HG03095 (cell line): Measurements from ENCODE around the gene KCNJ12.
"Not testable (repeated sequence)": the region's sequence is repeated elsewhere in the genome, so short reads cannot be mapped to it uniquely, and the experiment has no call there.

Source experiments
- ATAC-seq: cut with Tn5 transposase; IDR thresholded peaks from one replicate; pipeline ENCODE4 v1.9.1; 2021; ENCODE audit warnings: moderate library complexity; ENCODE audit not compliant: unreplicated experiment

KCNJ12 gene

DNA sequence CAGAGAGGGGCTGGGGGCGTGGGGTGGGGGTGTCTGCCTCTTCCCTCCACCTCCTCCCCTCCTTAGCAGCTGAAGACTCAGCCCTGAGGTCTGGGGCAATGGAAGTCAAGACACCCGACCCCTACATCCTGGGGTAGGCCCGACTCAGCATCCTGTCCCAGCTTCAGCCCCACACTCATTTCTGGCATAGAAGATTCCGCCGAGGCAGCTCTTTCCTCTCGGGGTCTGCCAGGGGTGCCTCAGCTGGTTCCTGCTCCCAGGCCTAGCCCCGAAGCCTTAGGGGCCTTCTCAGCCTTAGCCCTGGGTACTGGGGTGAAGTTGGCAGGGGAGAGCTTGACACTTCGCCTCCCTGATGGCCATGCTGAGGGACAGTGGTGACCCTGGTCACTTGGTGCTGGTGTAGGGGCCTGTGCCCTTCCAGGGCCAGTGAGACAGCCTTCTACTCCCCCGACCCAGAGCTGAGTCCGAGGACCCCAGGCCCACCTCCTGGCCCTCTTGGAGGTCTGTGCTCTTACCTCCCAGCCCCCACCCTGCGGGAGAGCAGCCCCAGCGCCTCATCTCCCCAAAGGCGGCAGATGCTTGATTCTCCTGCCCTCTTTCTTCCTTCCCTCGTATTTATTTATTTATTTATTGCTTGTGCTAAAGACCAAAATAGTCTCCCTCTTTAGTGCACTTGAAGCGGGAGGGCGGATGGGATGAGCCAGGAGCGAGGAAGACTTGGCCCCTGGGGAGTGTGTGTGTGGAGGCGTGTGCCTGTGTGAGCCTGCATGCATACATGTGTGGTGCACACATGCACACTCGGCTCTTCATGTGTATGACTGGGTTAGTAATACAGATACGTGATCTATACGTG is 42.5 kb downstream of the KCNJ12 start:
- ATAC-seq = no peak

DNA sequence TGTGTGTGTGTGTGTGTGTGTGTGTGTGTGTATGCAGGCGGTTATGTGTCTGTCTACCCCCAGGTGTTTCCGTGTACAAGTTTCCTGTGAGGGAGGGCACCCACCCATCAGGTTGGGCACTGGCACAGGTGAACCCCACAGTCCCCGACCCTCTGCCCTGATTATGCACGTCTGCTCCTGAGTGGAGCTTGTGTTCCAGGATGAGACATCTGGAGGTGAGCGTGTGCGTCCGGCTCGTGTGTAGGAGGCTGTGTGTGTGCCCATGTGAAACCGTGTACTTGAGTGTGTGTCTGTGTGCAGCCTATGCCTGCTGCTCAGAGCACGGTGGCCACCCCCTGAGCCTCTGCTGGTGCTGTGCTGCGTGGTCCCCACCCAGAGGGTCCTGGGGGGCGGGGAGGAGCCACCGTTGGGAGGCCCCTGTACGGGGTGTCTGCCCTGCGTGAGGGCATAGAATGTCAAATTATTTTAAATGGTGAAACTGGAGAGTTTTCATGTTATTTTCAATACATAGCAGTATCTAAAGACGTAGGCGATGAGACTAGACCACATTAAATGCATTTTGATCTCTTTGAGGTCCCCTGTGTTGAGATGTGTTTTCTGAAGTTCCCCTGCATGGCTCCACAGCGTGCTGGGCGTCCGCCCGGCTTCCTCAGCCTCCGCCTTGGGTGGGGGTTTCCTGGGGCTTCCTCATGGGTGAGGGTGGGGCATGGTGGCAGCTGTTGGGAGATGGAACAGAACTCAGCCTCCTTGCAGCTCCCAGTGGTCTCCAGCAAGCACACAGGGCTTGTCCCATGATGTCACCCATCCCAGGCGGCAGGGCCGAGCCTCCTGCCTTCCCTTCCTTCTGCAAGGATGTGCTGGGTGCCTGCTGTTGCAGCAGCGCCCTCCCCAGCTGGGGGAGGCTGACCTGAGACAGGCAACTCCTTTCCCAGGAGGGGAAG is 43.4 kb downstream of the KCNJ12 start:
- no peak for ATAC-seq

DNA sequence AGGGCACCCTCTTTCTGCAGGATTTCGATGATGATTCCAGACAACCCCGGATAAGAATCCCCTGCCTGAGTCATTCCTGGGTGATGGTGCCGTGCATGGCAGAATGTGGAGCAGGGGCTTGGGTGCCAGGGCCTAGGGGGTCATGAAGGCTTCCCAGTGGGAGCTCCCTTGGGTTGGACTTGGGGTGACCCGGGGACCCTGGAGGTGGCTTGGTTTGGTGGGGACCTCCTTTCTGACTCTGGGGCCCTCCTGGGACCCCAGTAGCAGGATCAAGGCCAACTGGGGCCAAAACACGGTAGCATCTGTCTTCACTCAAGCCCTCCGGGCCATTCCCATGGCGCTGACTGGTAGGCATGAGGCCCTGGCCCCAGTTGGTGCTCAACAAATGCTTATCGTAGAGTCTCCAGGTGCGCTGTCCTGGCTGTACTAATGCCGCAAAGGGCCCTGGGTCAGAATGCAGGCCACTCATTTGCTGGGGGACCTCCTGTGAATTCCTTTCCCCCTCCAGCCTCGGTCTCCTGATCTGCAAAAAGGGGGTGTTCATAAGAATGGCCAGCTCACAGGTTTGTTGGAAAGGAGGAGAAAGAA is 44.4 kb downstream of the KCNJ12 start:
- not testable (repeated sequence) for ATAC-seq

DNA sequence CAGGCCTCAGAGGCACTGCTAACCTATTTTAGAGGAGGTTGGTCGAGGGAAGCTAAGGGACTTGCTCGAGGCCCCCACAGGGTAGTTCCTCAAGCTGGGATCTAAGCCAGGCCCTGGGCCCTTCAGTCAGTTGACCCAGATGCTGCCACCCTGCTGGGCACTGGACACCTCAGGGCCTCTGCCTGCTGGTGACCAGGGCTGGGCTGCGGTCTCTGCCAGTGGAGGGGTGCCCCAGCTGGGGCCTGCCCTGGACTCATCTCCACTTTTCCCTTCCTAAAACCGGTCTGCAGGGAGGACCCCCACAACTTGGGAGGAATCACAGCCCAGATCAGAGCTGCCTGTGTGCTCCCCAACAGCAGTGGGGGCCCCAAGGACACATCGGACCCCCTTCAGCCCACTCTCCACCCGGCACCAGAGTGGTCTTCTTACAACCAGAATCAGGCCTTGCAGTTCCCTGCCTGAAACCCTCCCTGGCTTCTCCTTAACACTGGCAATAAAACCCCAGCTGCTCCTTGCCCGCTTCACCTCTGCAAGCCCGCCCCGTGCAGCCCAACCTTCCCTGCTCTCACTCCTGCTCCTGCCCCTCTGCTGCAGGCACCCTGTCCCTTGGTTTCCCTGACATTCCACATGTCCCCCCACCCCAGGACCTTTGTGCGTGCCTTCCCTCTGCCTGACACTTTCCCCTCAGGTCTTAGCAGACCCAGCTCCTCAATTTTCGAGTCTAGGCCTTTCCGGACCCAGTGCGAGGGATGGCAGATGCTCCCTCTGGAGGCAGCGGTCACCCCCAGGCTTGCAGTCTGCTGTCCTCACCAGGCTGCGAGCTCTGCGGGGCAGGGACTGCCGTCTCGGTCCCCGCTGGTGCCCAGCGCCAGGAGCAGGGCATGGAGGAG is 45.5 kb downstream of the KCNJ12 start:
- ATAC-seq = not testable (repeated sequence)

DNA sequence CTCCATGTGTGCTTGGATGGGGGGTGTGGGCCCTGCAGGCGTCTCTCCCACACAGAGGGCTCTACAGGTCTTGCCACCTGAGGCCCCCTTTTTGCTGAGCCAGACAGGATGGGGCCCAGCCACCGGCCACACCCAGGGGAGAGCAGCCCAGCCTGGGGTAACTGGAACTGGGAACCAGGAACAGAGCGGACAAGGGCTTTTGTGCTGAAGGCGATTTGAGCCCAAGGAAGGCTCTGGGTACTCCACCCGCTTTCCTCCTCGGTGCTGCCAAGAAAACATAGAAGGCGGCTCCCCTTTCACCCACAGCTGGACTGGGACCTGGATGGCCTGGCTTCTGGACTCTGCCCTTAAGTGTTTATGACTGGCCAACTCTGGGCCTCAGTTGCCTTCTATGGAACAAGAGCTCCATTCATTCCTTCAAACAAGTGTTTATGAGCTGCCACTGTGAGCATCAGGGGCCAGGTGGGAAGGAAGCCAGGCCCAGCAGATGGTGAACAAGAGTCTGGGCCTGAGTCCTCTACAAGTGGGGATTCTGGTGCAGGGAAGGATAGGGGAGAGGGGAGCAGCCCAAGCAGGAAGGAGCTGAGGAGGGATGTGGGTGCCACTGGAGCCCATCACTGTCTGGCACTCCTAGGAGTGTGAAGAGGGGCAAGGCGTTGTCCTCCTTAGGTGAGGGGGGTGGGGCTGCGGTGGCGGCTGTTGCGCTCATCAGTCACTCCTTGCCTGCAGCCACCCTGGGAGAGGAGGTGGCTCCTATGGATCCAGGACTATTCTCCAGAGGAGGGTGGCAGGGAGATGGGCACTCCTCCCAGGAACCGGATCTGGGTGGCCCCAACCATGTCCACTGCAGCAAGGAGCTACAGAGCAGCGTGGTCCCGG is 46.4 kb downstream of the KCNJ12 start:
- ATAC-seq = not testable (repeated sequence)

DNA sequence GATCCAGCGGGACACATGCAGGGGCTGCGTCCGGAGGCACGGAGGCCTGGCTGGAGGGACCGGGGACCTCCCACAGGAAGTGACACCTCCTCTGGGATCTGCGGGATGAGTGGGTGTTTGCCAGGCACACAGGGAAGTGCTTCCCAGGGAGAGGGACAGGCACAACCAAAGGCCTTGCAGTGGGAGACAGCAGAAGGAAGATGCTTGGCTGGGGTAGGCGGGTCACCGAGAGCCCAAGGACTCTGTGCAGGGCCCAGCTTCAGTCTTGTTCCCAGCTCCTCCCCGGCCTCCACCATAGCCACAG is 47.0 kb downstream of the KCNJ12 start:
- ATAC-seq = not testable (repeated sequence)

DNA sequence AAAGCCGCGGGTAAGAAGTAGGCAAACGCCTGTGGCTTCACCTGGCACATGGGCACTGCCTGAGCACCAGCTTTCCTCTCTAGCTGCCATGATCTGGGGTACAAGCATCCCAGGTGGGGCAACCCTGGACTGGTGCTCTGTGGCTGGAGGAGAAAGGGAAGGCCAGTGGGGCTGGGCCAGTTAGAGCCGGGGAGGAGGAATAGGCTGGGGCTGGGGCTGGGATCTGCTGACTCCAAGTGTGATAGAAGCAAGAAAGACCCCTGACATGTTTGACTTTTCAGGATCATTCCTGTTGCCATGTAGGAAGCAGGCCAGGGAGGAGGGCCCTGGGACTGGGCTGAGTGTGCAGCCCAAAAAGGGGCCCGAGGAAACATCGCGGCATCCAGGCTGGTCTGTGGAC is 48.5 kb downstream of the KCNJ12 start:
- ATAC-seq = not testable (repeated sequence)

DNA sequence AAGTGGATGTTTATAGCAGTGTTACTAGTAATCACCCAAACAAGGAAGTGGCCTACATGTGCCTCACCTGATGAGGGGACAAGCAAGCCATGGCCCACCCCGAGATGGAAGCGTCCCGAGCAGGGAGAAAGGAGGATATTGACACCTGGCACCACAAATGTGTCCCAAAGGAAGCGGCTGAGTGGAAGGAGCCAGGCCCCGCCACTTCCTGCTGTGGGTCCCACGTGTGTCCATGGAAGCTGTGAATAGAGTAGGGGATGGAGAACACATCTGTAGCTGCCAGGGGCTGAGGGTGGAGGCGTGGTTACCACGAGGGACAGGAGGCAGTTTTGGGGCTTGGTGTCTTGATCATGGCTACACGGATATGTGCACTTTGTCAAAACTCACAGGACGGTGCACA is 49.2 kb downstream of the KCNJ12 start:
- no peak for ATAC-seq

DNA sequence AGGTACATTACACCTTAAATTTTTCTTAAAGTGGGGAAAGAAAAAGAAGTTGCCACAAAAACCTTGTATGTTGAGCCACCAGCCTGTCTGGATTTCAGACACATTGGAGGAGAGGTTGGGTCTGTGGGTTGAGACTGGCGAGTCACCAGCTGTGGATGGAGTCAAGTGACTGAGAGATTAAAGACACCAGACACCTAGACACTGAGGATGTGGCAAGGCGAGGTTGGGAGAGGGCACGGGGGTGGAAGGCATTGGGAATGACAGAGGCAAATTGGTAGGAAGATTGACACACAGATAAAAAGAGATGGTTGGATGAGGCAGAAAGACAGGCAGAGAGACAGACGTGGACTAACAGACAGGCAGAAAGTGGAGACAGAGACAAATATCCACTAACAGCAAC is 49.6 kb downstream of the KCNJ12 start:
- no peak for ATAC-seq

DNA sequence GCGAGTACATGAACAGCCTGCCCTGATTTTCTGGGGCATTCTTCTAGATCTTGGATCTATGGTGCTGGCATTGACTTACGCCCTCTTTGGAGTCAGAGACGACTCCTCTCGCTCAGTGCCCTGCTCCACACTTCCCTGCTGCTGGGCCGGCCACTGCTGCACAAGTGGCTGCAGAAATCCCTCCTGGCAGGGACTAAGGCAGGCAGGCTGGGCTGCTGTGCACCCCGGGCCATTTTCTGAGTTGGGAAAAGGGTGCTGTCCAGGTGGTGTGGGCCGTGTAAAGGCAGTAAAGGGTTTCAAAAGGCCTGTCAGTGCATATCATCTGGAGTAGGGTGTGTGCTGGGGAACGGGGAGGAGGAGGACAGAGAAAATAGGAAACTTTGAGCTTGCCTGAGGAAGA is 50.1 kb downstream of the KCNJ12 start:
- not testable (repeated sequence) for ATAC-seq

DNA sequence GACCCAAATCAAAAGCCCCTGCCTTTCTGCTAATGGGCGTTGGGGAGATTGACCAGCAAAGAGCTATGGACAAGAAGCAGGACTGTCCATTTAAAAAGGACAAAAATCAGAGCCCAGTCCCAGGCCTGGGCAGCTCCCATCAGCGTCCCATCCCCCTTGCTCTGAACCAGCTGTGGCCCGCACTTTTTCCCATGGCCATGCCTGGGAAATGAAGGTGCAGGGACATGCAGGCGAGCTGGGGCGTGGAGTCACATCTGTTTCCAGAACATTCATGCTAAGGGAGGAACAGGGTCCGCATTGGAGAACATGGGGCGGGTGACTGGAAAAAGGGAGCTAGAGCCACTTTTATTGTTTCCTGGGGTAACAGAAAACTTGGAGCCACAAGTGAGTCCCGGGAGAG is 50.7 kb downstream of the KCNJ12 start:
- ATAC-seq = not testable (repeated sequence)

DNA sequence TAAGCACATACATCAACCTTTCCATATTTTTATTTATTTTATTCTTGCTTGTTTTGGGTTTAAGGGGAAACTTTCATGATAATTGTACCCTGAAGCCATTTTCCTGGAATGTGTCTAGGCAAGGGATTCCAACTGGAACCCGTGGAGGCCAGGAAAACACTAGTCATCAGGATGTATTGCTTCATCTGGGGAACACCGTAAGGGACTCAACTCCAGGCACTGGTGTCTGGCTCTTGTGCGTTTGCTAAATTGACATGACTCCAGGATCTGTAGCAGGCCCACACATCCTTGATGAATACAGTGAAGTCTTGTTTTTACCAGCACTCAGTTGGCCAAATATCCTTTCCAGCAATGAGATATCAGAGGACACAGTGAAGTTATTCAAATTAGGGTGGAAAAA is 51.6 kb downstream of the KCNJ12 start:
- ATAC-seq = not testable (repeated sequence)

DNA sequence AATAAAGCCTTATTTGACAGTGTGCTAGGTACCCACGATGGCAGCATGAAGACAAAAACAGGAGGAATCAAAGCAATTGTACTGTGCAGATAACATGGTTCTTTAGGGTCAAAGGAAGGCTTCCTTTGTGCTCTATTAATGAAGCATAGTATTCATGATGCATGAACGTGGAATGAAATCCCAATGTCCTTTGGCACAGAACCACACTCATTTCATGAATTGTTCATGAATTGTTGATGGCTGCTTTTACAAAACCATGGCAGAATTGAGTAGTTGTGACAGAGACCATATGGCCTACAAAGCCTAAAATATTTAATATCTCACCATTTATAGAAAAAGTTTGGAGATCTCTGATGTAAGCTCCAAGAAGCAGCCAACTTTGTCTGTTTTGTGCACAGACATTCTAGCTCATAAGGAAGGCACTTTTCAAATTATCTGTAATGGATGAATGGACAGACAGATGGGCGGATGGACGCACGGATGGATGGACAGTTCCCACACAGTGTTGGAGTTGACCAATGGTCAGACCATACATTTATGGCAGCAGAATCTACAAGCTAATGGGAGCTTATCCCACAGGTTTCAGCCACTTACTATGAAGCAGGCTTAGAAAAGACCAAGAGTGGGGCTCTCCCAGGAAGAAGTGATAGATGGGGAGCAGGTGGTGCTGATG is 52.7 kb downstream of the KCNJ12 start:
- not testable (repeated sequence) for ATAC-seq

DNA sequence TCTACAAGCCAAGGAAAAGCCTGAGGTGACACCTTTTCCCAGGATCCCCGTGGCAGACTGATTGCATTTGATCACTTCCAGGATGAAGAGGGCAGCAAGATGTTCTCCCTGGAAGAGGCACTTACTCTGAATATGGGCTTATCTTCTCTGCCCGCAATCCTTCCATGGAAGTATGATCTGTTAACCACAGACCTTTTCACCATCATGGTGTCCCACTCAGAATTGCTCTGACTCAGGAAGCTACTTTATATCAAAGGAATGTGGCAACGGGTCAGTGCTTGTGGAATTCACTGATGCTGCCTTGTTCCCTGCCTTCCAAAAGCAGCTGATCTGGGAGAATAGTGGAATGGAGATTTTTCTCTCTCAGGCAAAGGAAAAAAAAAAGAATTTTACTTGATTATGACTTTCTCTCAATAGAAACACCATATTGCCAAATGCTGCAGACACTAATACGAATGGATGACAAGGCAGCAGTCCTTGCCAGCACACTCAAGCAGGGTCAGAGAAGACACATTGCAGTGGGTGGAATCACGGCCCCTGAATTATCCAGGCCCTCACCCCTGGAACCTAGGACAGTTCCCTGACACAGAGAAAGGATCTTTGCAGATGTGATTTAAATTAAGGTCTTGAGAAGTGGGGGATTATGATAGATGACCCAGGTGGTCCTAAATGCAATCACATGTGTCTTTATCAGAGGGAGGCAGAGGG is 53.9 kb downstream of the KCNJ12 start:
- ATAC-seq = not testable (repeated sequence)

DNA sequence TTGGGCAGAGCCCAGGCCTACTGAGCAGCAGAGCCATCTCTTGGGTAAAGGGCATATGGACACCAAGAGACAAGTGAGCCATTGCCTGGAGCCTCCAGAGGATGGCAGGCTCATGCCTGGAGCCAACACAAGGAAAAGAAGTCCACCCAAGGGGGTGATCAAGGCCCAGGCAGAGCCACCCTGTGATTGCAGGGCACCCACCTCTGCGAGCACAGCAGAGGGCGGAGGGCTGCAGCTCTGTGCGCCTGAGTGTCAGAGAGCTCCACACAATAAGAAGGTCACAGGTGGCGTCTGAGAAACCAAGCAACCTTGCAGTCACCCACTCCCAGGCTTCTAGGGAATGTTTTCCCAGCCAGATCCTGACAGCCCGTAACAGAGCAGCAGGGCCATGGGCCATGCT is 57.8 kb downstream of the KCNJ12 start:
- ATAC-seq = not testable (repeated sequence)

DNA sequence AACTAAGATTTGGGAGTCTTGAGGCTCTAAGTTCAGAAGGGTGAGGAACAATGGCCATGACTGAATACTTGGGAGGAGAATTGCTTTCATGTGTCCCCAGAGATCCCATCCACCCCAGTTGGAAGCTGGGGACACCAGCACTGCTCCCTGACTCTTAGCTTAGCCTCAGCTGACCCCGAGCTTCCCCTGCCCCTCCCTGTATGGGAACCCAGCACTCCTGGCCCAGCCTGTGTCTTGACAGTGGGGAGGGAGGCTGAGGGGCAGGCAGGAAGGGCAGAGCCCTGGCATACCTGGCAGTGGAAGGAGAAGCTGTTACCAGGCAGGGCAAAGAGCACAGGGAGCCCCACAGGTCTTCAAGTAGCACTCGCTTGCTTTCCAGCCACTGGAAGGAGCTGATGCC is 58.8 kb downstream of the KCNJ12 start:
- not testable (repeated sequence) for ATAC-seq

DNA sequence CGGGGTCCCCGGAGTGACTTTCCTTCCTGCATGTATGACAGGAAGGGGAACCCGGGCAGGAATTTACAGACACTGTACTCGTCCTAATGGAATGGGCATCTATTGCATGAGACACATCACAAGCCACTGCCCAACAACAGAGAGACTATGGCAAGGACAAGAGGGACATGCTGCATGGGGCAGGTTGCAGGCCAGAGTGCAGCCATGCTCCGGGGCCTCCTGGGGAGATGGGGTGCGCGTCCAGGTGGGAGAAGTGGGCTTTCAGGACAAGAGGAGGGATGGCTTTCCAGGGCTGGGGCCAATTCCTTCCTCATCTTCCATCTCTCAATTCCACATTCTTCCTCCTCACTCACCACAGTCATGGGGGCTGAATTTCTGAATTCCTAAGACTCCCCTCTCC is 60.3 kb downstream of the KCNJ12 start:
- ATAC-seq = not testable (repeated sequence)
